Lower leg skin (tissue), 3 donors: ENCODE data around the gene HOMER1.

Experiments
- POLR2A ChIP-seq, 2 donors: fragments of 450-650 bp; IDR thresholded peaks; one replicate each; pipeline ENCODE4 v1.6.1; 2016 to 2017; ENCODE audit warnings: antibody characterized with exemption in 2 of 2, mild to moderate bottlenecking in 1 of 2, moderate library complexity in 1 of 2
- TF ChIP-seq, protein P1 (sequence below), 3 donors: fragments of 450-650 bp; IDR thresholded peaks; one replicate each; pipeline ENCODE4 v1.5.1; 2016; ENCODE audit warnings: antibody characterized with exemption in 3 of 3, mild to moderate bottlenecking in 3 of 3, moderate library complexity in 2 of 3

DNA sequence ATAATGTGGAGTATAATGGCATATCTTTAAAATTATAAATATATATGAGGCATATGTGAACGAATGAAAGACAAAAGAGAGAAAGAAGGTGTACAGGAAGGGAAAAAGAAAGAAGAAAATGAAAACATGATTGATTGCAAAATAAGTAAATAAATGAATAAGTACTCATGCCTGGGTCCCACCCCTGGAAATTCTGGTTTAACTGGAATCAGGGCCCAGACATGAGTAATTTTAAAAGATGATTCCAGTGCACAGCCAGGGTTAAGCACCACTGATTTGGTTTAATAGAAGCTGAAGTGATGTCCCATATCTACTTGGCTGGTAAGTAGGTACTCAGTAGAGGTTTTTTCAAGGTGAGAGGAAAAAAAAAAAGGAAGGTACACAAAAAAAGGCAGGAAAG lies 34.0 kb upstream of the HOMER1 start:
- TF ChIP-seq POLR2A (IDR thresholded peaks at IDR 0.05), result no peak
- TF ChIP-seq, protein P1, sequence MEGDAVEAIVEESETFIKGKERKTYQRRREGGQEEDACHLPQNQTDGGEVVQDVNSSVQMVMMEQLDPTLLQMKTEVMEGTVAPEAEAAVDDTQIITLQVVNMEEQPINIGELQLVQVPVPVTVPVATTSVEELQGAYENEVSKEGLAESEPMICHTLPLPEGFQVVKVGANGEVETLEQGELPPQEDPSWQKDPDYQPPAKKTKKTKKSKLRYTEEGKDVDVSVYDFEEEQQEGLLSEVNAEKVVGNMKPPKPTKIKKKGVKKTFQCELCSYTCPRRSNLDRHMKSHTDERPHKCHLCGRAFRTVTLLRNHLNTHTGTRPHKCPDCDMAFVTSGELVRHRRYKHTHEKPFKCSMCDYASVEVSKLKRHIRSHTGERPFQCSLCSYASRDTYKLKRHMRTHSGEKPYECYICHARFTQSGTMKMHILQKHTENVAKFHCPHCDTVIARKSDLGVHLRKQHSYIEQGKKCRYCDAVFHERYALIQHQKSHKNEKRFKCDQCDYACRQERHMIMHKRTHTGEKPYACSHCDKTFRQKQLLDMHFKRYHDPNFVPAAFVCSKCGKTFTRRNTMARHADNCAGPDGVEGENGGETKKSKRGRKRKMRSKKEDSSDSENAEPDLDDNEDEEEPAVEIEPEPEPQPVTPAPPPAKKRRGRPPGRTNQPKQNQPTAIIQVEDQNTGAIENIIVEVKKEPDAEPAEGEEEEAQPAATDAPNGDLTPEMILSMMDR (IDR thresholded peaks at IDR 0.05), result no peak
